Upper lobe of left lung (tissue), 4 donors: ENCODE results near the gene CDH5.

Experiments
- POLR2A ChIP-seq, 4 donors: fragments of 450-650 bp; IDR thresholded peaks; one replicate each; pipeline ENCODE4 v1.5.1; 2016 to 2017; ENCODE audit warnings: antibody characterized with exemption in 4 of 4, mild to moderate bottlenecking in 2 of 4
- POLR2AphosphoS5 ChIP-seq, 2 donors: sonication (generic); formaldehyde crosslinking; IDR thresholded peaks; one replicate each; pipeline ENCODE4 v1.5.1; 2017; ENCODE audit warnings: antibody characterized with exemption in 2 of 2
- TF ChIP-seq, protein P1 (sequence below), 6 experiments: fragments of 450-650 bp in 4 of 6; fragments of 200-600 bp in 2 of 6; sonication (generic) in 2 of 6; IDR thresholded peaks; one replicate each; pipeline ENCODE4 v1.5.1; 2016 to 2019; ENCODE audit warnings: antibody characterized with exemption in 6 of 6

DNA sequence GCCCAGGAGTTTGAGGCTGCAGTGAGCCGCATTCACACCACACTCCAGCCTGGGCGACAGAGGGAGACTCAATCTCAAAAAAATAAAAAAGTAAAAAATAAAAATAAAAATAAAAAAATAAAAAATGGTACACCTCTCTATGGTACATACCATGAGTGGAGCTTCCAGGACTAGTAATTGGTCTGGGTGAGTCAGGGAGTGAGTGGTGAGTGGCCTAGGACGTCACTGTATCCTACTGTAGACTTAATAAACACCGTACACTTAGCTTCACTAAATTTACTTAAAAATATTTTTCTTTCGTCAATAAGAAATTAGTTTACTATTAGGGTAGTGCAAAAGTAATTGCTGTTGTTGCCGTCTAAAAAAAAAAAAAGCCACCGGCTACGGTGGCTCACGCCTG lies 9.0 kb downstream of the CDH5 start:
- TF ChIP-seq, protein P1, sequence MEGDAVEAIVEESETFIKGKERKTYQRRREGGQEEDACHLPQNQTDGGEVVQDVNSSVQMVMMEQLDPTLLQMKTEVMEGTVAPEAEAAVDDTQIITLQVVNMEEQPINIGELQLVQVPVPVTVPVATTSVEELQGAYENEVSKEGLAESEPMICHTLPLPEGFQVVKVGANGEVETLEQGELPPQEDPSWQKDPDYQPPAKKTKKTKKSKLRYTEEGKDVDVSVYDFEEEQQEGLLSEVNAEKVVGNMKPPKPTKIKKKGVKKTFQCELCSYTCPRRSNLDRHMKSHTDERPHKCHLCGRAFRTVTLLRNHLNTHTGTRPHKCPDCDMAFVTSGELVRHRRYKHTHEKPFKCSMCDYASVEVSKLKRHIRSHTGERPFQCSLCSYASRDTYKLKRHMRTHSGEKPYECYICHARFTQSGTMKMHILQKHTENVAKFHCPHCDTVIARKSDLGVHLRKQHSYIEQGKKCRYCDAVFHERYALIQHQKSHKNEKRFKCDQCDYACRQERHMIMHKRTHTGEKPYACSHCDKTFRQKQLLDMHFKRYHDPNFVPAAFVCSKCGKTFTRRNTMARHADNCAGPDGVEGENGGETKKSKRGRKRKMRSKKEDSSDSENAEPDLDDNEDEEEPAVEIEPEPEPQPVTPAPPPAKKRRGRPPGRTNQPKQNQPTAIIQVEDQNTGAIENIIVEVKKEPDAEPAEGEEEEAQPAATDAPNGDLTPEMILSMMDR (IDR thresholded peaks at IDR 0.05) = no peak
- TF ChIP-seq POLR2AphosphoS5 (IDR thresholded peaks at IDR 0.05) = no peak
- TF ChIP-seq POLR2A (IDR thresholded peaks at IDR 0.05) = no peak
